Mesothelial cell of epicardium (in vitro differentiated cells): ENCODE data around the gene TMUB1. TPM values are rescaled to one million over a fixed set of nuclear protein-coding genes. Genes with fewer than 3 reads are reported as not detected.
A peak's percentile ranks its signal among the peaks of the same experiment; 100 is the strongest.

Experiments
- DNase-seq, 2 experiments: peaks; one replicate each; pipeline ENCODE4 v3.0.0; 2021; ENCODE audit warnings: low spot score in 2 of 2; ENCODE audit not compliant: unreplicated experiment in 2 of 2
- H3K27ac Mint-ChIP-seq: 2 replicates; pipeline ENCODE4 v1.8.0; 2021; ENCODE audit warnings: mixed read lengths
- H3K27me3 Mint-ChIP-seq: 2 replicates; pipeline ENCODE4 v1.8.0; 2021; ENCODE audit warnings: low read depth, mixed read lengths
- H3K36me3 Mint-ChIP-seq: 2 replicates; pipeline ENCODE4 v1.8.0; 2021; ENCODE audit warnings: mixed read lengths
- H3K4me1 Mint-ChIP-seq: 2 replicates; pipeline ENCODE4 v1.8.0; 2021; ENCODE audit warnings: mixed read lengths
- H3K4me3 Mint-ChIP-seq: 2 replicates; pipeline ENCODE4 v1.8.0; 2021; ENCODE audit warnings: mild to moderate bottlenecking, moderate library complexity, mixed read lengths
- H3K9me3 Mint-ChIP-seq: 2 replicates; pipeline ENCODE4 v1.8.0; 2021; ENCODE audit warnings: mixed read lengths
- CTCF ChIP-seq: fragments of 200-600 bp; sonication (generic); IDR thresholded peaks from one replicate; pipeline ENCODE4 v1.5.0; 2021; ENCODE audit warnings: antibody characterized with exemption; ENCODE audit not compliant: unreplicated experiment
- total RNA-seq: library from RNA; stranded (reverse); gene quantifications from 3 replicates; pipeline ENCODE4 v1.2.1, GENCODE V29; 2021

TMUB1 gene
- total RNA-seq, 1 donor from 2014 or later: 34.7 TPM

GRCh38 chr7:151064454-151064853 is 18.8 kb downstream of the TMUB1 start:
- H3K27me3 Mint-ChIP-seq: no peaks in the 10 kb centered on the region
- no peak for DNase-seq
- H3K36me3 Mint-ChIP-seq: peaks cover 16% of the 10 kb centered on the region
- TF ChIP-seq CTCF: no peak
- H3K27ac Mint-ChIP-seq: no peak overlapping the region
- no peaks in the 10 kb centered on the region for H3K9me3 Mint-ChIP-seq
- no peak overlapping the region for H3K4me3 Mint-ChIP-seq
- H3K4me1 Mint-ChIP-seq: peaks cover 40% of the 10 kb centered on the region

GRCh38 chr7:151063212-151063561 is 20.1 kb downstream of the TMUB1 start:
- H3K4me3 Mint-ChIP-seq: no peak overlapping the region
- no peak for TF ChIP-seq CTCF
- H3K27ac Mint-ChIP-seq: peak overlapping the region; percentile 6
- no peak for DNase-seq
- H3K9me3 Mint-ChIP-seq: no peaks in the 10 kb centered on the region
- peaks cover 49% of the 10 kb centered on the region for H3K4me1 Mint-ChIP-seq
- H3K27me3 Mint-ChIP-seq: no peaks in the 10 kb centered on the region
- peaks cover 12% of the 10 kb centered on the region for H3K36me3 Mint-ChIP-seq

GRCh38 chr7:151062399-151063211 is 20.7 kb downstream of the TMUB1 start:
- Mint-ChIP-seq H3K9me3 (no peaks in the 10 kb centered on the region), H3K27ac (no peak overlapping the region), H3K36me3 (peaks cover 8% of the 10 kb centered on the region), H3K4me3 (peak overlapping the region; percentile 26), H3K4me1 (peaks cover 44% of the 10 kb centered on the region), H3K27me3 (no peaks in the 10 kb centered on the region)
- no peak for DNase-seq
- TF ChIP-seq CTCF: no peak

- H3K36me3 Mint-ChIP-seq: peaks cover 5% of the 10 kb centered on the region
- no peak for DNase-seq
- H3K27ac Mint-ChIP-seq: no peak overlapping the region
- no peak for TF ChIP-seq CTCF
- H3K27me3 Mint-ChIP-seq: no peaks in the 10 kb centered on the region
- H3K4me1 Mint-ChIP-seq: peaks cover 45% of the 10 kb centered on the region
- peak overlapping the region; percentile 84 for H3K4me3 Mint-ChIP-seq
- no peaks in the 10 kb centered on the region for H3K9me3 Mint-ChIP-seq
Observed at GRCh38 chr7:151062111-151062398, 21.2 kb downstream of the TMUB1 start.

- H3K27ac Mint-ChIP-seq: peak overlapping the region; percentile 87
- H3K4me1 Mint-ChIP-seq: peaks cover 51% of the 10 kb centered on the region
- H3K27me3 Mint-ChIP-seq: no peaks in the 10 kb centered on the region
- peaks cover 5% of the 10 kb centered on the region for H3K36me3 Mint-ChIP-seq
- H3K9me3 Mint-ChIP-seq: no peaks in the 10 kb centered on the region
- no peak for DNase-seq
- H3K4me3 Mint-ChIP-seq: peak overlapping the region; percentile 84
- TF ChIP-seq CTCF: no peak
Observed at GRCh38 chr7:151061213-151062110, 21.8 kb downstream of the TMUB1 start.
